ENCODE measurements around the gene MSANTD7.

DNA sequence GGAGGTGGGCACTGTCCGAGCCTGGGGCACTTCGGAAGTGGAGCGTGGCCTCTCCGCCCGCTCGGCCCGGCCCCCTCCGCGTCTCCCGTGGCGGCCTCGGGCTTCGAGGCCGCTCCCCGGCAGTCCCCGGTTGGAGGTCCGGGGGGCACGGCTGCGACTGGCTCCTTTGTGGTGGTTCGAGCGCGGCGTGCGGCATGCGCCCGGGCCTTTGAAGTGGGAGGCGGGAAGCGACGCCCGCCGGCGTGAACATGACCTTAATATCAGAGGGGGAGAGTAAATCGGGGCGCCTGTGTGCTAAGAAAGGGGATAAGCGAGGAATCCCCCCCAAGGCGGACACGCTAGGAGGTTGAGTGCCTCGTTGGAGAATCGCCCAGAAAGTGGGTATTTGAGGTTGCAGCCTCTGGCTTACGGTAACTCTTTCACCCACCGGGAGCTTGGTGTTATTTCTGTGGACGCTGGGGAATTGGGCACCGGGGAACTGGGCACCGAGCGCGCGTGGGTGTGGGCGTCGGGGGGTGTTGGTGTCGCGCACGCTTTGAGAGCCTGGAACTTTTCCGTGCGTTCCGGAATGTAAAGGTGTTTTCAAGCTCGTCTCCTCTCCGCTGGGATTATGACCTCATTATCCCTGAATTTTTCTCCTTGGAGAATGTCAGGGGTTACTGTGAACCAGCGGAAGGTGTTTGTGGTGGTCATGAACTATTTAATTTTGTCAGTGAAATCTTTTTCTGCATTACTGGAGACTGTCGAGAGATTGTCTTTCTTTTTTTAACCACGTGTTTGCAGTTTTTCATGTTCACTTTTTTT lies 41.2 kb downstream of the MSANTD7 start:
- TF ChIP-seq HDGF (IDR thresholded peaks at IDR 0.05) (no peak), POLR2A (IDR thresholded peaks at IDR 0.05; ENCODE audit: low read depth, low read length) (no peak), SRF (IDR thresholded peaks at IDR 0.05; ENCODE audit: low read depth in 2 of 2, low read length in 2 of 2) (no peak), SMC3 (IDR thresholded peaks at IDR 0.05; ENCODE audit: borderline replicate concordance, low read length) (no peak), EZH2 (IDR thresholded peaks at IDR 0.05; ENCODE audit: borderline replicate concordance, control insufficient read depth, low read depth, low read length) (no peak), FOXM1 (IDR thresholded peaks at IDR 0.05; ENCODE audit: low read depth, low read length) (no peak), EP300 (IDR thresholded peaks at IDR 0.05; ENCODE audit: borderline replicate concordance in 1 of 2, control insufficient read depth in 1 of 2, low read depth in 2 of 2, low read length in 2 of 2) (no peak)
- TF ChIP-seq, protein P1, sequence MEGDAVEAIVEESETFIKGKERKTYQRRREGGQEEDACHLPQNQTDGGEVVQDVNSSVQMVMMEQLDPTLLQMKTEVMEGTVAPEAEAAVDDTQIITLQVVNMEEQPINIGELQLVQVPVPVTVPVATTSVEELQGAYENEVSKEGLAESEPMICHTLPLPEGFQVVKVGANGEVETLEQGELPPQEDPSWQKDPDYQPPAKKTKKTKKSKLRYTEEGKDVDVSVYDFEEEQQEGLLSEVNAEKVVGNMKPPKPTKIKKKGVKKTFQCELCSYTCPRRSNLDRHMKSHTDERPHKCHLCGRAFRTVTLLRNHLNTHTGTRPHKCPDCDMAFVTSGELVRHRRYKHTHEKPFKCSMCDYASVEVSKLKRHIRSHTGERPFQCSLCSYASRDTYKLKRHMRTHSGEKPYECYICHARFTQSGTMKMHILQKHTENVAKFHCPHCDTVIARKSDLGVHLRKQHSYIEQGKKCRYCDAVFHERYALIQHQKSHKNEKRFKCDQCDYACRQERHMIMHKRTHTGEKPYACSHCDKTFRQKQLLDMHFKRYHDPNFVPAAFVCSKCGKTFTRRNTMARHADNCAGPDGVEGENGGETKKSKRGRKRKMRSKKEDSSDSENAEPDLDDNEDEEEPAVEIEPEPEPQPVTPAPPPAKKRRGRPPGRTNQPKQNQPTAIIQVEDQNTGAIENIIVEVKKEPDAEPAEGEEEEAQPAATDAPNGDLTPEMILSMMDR (IDR thresholded peaks at IDR 0.05 in 2 of 3, conservative IDR thresholded peaks at IDR 0.05 in 1 of 3; ENCODE audit: control insufficient read depth in 2 of 3, extremely low read depth in 1 of 3, insufficient read depth in 1 of 3, low read depth in 3 of 3, low read length in 3 of 3) = no peak

All from GM12878 (cell line).